ENCODE data around the gene CDH12. TPM values are rescaled to one million over a fixed set of nuclear protein-coding genes. Genes with fewer than 3 reads are reported as not detected.

CDH12 gene
- total RNA-seq, 3 donors from 2014 or later: 0.33 to 2.6 (median 1.1) TPM

DNA sequence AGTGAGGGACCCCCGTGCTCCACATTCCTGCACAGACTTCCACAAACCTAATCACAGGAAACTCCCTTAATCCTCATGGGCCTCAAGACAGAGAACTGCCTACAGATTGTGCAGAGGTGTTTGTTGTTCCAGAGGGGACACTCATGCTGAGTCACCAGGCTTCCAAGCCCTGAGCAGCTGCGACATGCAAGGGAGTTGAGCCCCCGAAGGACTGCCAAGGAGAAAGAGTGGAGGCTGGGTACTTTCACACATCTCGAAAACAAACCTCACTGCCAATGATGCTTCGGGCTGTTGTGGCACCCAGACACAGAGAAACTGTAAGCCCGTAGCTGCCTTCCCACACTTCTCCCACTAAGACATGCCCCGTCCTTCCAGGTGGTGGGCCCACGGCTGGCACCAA lies 480.8 kb downstream of the CDH12 start:
- Histone ChIP-seq H3K27ac (no peak overlapping the region), H3K27me3 (no peaks in the 10 kb centered on the region), H3K4me3 (no peak overlapping the region), H3K9me3 (no peaks in the 10 kb centered on the region), H3K36me3 (no peaks in the 10 kb centered on the region), H3K4me1 (no peaks in the 10 kb centered on the region)
- DNase-seq (ENCODE audit: low spot score in 2 of 2): no peak
- TF ChIP-seq POLR2A (IDR thresholded peaks at IDR 0.05) (no peak), POLR2AphosphoS5 (IDR thresholded peaks at IDR 0.05) (no peak)
- TF ChIP-seq, protein P1, sequence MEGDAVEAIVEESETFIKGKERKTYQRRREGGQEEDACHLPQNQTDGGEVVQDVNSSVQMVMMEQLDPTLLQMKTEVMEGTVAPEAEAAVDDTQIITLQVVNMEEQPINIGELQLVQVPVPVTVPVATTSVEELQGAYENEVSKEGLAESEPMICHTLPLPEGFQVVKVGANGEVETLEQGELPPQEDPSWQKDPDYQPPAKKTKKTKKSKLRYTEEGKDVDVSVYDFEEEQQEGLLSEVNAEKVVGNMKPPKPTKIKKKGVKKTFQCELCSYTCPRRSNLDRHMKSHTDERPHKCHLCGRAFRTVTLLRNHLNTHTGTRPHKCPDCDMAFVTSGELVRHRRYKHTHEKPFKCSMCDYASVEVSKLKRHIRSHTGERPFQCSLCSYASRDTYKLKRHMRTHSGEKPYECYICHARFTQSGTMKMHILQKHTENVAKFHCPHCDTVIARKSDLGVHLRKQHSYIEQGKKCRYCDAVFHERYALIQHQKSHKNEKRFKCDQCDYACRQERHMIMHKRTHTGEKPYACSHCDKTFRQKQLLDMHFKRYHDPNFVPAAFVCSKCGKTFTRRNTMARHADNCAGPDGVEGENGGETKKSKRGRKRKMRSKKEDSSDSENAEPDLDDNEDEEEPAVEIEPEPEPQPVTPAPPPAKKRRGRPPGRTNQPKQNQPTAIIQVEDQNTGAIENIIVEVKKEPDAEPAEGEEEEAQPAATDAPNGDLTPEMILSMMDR (IDR thresholded peaks at IDR 0.05): no peak
- intact Hi-C loops (cut with DNase I; ENCODE audit: low total_unique reads): no loop called here

DNA sequence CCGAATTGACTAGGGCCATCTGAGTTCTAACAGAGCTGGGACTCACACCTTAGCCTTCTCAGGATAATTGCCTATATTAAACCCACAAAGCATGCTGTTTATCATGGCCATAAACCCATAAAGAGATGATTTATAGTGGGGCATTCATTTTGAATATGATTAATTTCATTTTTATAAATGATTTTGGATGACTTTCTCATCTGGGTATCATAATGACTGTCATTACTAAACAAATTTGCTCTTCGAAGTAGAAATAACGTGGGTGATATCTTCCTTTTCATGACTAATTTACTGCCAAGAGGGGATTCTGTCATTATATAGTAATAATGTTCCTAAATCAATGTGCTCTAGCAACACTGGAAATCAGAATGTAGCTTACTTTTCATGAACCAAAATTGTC lies 498.2 kb downstream of the CDH12 start:
- Histone ChIP-seq H3K4me1 (no peaks in the 10 kb centered on the region), H3K9me3 (no peaks in the 10 kb centered on the region), H3K27me3 (no peaks in the 10 kb centered on the region), H3K27ac (no peak overlapping the region), H3K4me3 (no peak overlapping the region), H3K36me3 (no peaks in the 10 kb centered on the region)
- intact Hi-C loops (cut with DNase I; ENCODE audit: low total_unique reads): no loop called here
- DNase-seq (ENCODE audit: low spot score in 2 of 2): no peak
- no peak for TF ChIP-seq POLR2A (IDR thresholded peaks at IDR 0.05)
- TF ChIP-seq, protein P1 (IDR thresholded peaks at IDR 0.05): no peak
- no peak for TF ChIP-seq POLR2AphosphoS5 (IDR thresholded peaks at IDR 0.05)

DNA sequence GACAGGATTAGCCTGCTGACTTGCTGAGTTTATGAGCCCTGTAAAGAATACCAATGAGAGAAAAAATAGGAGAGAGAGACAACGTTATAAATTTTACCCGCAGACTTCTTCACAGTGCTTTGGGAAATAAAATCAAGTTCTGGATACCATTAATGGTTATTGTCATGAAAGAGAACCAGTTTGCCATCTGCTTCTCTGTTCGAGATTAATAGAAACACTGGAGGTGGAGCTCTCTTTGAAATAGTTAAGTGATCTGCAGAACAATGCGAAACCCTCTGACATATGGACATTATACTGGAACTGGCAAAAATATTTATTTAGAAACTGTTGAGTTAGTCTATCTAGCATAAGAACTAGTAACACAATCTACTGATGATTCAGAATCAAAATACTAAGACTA lies 500.7 kb downstream of the CDH12 start:
- TF ChIP-seq, protein P1 (IDR thresholded peaks at IDR 0.05): no peak
- TF ChIP-seq POLR2A (IDR thresholded peaks at IDR 0.05) (no peak), POLR2AphosphoS5 (IDR thresholded peaks at IDR 0.05) (no peak)
- intact Hi-C loops (cut with DNase I; ENCODE audit: low total_unique reads): no loop called here
- Histone ChIP-seq H3K4me1 (no peaks in the 10 kb centered on the region), H3K4me3 (no peak overlapping the region), H3K27ac (no peak overlapping the region), H3K36me3 (no peaks in the 10 kb centered on the region), H3K27me3 (no peaks in the 10 kb centered on the region), H3K9me3 (no peaks in the 10 kb centered on the region)
- no peak for DNase-seq (ENCODE audit: low spot score in 2 of 2)

DNA sequence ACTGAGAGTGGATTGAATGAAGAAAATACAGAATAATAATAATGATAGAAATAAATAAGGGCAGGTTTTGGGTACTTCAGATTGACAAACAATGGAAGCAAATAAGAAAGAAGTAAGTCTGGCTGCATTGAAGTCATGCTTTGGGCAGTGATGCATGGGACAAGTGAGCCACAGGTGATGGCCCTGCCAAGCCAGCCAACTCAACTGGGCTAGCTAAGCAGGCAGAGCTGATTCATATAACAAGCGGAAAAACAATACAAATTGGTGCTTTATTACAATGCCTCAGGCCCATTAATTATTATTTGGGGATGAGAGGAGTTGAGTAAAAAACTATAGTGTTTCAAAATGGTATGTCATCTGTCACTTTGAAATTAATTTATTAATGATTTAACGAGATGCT lies 502.0 kb downstream of the CDH12 start:
- H3K4me3 ChIP-seq: no peak overlapping the region
- DNase-seq (ENCODE audit: low spot score in 2 of 2): no peak

DNA sequence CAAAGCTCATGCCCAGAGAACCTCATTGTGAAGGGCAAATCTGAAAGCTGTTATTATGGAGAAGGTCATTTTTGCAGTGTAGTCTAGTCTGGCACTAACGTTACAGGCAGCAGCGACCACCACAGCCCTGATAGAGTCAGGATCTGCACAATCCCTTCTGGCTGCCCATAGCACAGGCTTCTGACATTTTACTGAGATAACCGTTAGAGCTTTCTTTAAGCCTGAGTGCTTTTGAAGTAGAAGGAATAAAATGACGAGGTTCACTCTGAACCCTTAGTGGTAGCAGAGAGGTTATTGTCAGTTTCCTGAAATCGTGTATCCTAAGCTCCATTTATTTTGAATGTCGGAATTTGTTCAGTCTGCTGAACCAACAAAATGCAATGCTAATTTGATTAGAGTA lies 505.1 kb downstream of the CDH12 start:
- intact Hi-C loops (cut with DNase I; ENCODE audit: low total_unique reads): no loop called here
- no peaks in the 10 kb centered on the region for H3K27me3 ChIP-seq
- H3K4me1 ChIP-seq: no peaks in the 10 kb centered on the region
- H3K36me3 ChIP-seq: no peaks in the 10 kb centered on the region
- no peaks in the 10 kb centered on the region for H3K9me3 ChIP-seq
- H3K27ac ChIP-seq: no peak overlapping the region
- DNase-seq (ENCODE audit: low spot score in 2 of 2): no peak
- H3K4me3 ChIP-seq: no peak overlapping the region
- no peak for TF ChIP-seq POLR2A (IDR thresholded peaks at IDR 0.05)
- TF ChIP-seq, protein P1 (IDR thresholded peaks at IDR 0.05): no peak
- no peak for TF ChIP-seq POLR2AphosphoS5 (IDR thresholded peaks at IDR 0.05)

More for the DNA sequence above, 502.0 kb downstream of the CDH12 start:
- H3K4me1 ChIP-seq: no peaks in the 10 kb centered on the region
- H3K27me3 ChIP-seq: no peaks in the 10 kb centered on the region
- intact Hi-C loops (cut with DNase I; ENCODE audit: low total_unique reads): no loop called here
- H3K9me3 ChIP-seq: no peaks in the 10 kb centered on the region
- no peak overlapping the region for H3K27ac ChIP-seq
- TF ChIP-seq POLR2AphosphoS5 (IDR thresholded peaks at IDR 0.05): no peak
- no peak for TF ChIP-seq POLR2A (IDR thresholded peaks at IDR 0.05)
- TF ChIP-seq, protein P1 (IDR thresholded peaks at IDR 0.05): no peak
- H3K36me3 ChIP-seq: no peaks in the 10 kb centered on the region
